NB4 (cell line): ENCODE results near the gene DDAH1.

Experiments
- DNase-seq: peaks from one replicate; pipeline ENCODE4 v3.0.0; 2010; ENCODE audit warnings: low read depth
- H3K4me3 ChIP-seq: one replicate; pipeline ENCODE4 v1.5.1; 2011; ENCODE audit warnings: mild to moderate bottlenecking, low read depth, low read length, moderate library complexity
- CTCF ChIP-seq: IDR thresholded peaks from one replicate; pipeline ENCODE4 v1.5.1; 2012; ENCODE audit warnings: low read depth, low read length
- MYC ChIP-seq: IDR thresholded peaks from 2 replicates; pipeline ENCODE4 v1.6.1; 2011; ENCODE audit warnings: low read depth, low read length
- POLR2A ChIP-seq: IDR thresholded peaks from 2 replicates; pipeline ENCODE4 v1.6.1; 2011; ENCODE audit warnings: mild to moderate bottlenecking; ENCODE audit not compliant: insufficient read length; ENCODE audit errors: extremely low read depth
- TF ChIP-seq, protein P1 (sequence below): IDR thresholded peaks from 2 replicates; pipeline ENCODE4 v1.6.1; 2011; ENCODE audit warnings: low read depth, low read length

The DDAH1 gene

GRCh38 chr1:85420199-85420598 is 44.8 kb downstream of the DDAH1 start:
- TF ChIP-seq, protein P1, sequence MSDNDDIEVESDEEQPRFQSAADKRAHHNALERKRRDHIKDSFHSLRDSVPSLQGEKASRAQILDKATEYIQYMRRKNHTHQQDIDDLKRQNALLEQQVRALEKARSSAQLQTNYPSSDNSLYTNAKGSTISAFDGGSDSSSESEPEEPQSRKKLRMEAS: no peak
- TF ChIP-seq MYC (no peak), POLR2A (no peak), CTCF (no peak)
- DNase-seq: no peak
- no peak overlapping the region for H3K4me3 ChIP-seq

DNA sequence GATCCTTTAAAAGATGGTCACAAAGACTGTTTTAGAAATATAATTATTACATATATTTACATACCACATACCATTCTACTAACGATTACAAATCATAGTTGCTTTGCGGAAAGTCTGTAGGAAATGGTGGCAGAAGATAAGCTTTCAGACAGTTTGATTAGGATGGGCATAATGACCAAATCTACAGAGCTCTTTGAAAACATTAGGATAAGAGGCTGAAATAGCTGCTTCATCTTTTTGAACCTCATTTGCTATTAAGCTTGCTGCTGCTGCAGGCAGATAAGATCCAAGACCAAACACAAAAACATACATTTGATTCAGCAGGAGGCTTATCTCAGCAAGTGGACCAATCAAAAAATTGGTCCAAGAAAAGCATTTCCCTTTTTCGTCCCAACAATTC is 47.1 kb downstream of the DDAH1 start:
- no peak for DNase-seq

DNA sequence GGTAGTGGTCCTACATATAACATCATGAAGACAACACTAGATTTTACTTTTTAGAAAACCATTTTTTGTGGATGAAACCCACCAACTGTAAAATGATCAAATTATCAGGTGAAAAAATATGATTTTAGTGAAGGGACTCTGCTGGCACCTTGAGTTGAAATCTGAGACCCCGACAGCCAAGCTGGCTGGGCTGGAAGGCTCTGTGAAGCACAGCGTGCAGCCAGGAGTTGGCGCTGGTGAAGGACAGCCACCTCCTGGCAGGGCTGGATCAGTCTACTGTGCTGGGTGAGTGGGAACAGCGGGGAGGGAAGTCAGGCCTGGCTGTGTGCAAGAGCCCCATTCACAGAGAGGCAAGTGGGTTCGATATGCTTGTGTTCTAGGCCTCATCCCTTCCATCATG is 47.9 kb downstream of the DDAH1 start:
- no peak overlapping the region for H3K4me3 ChIP-seq
- no peak for DNase-seq
- TF ChIP-seq, protein P1: no peak
- TF ChIP-seq CTCF (no peak), POLR2A (no peak), MYC (no peak)

More for the DNA sequence above, 47.1 kb downstream of the DDAH1 start:
- H3K4me3 ChIP-seq: no peak overlapping the region
- TF ChIP-seq CTCF (no peak), MYC (no peak), POLR2A (no peak)
- TF ChIP-seq, protein P1: no peak

DNA sequence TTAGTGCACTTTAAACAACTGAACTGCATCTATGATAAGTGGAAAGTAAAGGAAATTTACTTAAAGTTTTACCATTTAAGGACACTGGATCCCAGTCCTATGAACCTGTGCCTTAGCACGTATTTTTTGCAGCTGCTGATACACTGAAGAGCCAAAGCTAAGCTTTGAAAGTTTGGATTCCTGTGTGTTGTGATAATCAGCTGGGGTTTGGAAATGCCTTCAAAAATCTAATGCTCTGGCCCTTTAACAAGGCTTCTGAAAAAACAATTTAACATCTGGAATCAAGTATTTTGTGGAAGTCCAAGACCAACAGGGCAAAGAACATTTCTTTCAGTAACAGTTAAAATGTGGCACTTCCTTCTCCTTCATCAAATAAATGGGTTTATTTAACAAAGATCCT is 51.8 kb downstream of the DDAH1 start:
- DNase-seq: no peak
- no peak overlapping the region for H3K4me3 ChIP-seq
- no peak for TF ChIP-seq MYC
- TF ChIP-seq POLR2A: no peak
- TF ChIP-seq, protein P1: no peak
- TF ChIP-seq CTCF: no peak

GRCh38 chr1:85411567-85412305 is 53.2 kb downstream of the DDAH1 start:
- DNase-seq: no peak
- H3K4me3 ChIP-seq: no peak overlapping the region
- no peak for TF ChIP-seq POLR2A
- no peak for TF ChIP-seq MYC
- TF ChIP-seq, protein P1: no peak
- no peak for TF ChIP-seq CTCF
